NCI-H2029 treated with DMSO at 0.1 percent for 48 hours (cell line): ENCODE data around the gene BTK.
A peak's percentile ranks its signal among the peaks of the same experiment; 100 is the strongest.

Source experiments
- DNase-seq: peaks from one replicate; lab custom pipeline; 2025; lab: John Stamatoyannopoulos, UW

BTK gene

DNA sequence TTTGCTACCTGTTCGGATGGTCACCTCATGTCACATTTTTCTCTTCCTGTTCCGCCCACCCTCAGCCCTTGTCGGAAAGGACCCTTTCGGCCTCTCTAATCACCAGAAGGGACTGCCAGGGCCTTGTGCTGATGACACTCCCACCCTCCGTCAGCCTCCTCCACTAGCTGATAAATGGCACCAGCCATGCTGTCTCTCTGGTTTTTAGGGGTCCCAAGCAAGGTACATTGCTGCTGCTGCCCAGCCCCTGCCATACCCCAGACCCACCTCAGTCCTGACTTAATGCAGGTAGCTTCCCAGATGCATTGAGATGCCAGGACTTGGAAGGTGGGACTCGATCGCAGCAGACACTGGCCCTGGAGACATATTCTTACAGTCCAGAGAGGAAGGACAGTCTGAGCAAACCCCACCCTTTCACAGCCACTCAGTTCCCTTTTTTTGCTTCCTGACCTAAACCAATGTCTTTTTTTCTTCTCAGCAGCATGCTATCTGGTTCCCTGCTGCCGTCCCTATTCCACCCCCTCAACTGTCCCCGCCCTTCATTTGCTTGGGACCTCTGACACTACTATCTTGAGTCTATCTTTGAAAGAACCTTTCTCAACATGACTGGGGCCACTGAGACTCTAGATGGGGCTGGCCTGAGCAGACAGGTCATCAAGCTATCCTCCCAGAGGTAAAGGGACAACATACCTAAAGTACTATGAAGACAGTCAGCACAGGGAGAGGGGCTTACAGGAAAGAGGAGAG lies at the start of gene BTK:
BTK (minus strand) TSS at position 397 of the 747 bp plus-strand sequence. CDS start 10,907 bp downstream, outside the sequence.
- no peak for DNase-seq

DNA sequence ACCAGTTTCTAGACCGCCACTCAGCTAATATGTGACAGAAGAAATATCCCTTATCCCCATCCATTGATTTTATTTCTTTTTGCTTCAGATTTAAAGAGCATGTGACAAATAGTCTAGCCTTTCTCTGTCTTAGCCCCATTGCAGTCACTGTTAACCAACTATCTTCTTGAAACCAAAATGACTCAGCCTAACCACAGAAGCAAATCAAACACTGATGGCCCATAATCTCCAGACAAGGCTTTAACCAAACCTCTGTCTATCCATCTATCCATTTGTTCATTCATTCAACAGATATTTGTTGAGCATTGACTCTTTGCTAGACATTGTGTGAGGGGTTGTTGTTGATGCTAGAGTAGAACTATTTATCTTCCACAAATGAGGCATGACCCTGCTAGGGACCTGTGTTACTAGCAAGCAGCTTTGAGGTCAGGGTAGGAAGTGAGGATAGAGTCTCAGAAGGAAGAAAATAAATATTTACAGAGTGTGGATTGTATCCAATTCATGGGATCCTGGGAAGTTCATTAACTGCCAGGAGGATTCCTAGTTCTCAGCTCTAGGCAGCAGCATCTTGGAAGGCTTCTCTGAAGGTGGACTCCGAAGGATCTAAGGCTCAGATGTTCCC lies 44.6 kb upstream of the BTK start:
- no peak for DNase-seq

DNA sequence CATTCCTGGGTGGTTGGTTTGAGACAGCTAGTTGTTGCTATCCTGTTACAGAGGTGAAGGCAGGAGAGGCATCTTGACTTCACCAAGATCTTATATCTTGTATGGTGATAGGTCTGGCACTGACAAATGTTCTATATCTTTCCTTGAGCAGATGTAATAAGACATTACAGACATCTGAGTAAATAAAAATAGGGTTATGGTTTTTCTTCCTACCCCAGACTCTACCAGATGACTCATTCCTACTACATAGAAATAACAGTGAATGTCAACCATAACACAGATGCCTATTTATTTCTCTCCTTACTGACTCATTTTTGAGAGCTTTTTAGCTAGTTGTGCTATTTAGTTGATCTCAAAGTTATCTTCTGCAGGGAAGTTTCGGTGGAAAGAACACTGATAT lies 43.9 kb upstream of the BTK start:
- DNase-seq: no peak

DNA sequence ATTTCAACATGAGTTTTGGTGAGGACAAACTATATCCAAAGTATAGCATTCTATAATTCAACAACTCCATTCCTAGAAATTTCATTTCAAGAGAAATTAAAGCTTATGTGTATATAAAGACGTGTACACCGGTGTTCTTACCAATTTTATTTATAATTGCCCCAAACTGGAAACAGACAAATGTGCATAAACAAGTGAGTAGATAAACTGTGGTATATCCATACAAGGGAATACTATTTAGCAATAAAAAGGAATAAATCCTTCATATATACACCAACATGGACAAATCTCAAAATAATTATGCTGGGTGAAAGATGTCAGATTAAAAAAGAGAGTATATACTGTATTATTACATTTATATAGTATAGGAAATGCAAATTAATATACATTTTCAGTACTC lies 42.0 kb upstream of the BTK start:
- DNase-seq: no peak

DNA sequence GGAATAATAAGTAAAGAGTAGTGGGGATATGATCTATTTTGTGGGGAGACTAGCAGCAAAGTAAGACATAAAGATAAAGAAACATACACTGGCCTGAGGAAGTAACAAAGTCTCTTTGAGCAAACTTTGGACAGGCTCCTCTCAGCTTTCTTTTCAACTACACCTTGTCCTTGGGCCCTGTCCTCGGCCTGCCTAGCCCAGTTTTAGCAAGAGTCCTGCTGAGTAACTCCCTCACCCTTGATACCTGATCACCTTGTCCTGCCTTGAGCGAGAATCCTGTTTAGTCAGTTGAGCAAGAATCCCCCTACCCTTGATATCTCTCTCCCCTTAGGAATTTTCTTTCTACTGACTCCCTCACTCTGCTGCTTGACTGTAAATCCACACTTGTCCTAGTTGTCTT lies 33.5 kb upstream of the BTK start:
- no peak for DNase-seq

DNA sequence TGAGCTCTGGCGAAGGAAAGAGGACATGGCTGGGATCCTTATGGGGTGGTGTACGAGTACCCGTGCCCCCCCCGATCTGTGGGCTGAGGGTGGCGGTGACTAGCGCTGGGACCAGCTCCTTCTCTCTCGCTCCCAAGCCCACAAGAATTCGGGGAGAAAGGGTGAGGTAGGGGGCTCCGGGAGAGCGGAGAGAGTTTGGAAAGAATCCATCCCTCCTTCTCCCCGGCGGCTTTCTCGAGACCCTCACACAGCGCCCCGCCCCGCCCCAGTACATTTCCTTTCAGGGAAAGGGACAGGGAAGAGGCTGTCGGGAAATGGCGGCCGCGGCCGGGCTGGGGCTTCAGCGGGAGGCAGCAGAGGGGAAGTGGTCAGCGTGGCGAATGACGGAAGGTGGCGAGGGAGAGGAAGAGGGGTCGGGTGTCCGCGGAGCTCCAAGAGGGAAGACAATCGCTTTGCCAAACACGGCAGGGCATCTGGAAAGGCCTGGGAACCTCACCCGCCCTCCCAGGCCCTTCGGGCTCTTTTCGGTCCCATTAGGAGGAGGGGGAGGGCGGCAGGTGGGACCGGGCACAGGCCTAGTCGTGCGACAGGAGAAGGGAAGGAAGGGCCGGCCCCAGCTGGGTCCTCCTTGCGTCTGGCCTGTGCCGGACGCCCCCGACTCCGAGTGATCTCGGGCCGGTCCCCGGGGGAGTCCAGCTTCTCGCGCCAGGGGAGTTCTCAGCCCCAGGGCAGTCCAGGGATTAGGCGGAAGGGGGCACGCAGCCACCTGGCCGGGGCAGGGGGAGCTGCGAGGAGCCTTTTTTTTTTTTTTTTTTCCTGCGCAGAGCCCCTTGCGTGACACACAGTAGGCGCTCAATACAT lies 32.2 kb upstream of the BTK start:
- DNase-seq: peak; percentile 2

DNA sequence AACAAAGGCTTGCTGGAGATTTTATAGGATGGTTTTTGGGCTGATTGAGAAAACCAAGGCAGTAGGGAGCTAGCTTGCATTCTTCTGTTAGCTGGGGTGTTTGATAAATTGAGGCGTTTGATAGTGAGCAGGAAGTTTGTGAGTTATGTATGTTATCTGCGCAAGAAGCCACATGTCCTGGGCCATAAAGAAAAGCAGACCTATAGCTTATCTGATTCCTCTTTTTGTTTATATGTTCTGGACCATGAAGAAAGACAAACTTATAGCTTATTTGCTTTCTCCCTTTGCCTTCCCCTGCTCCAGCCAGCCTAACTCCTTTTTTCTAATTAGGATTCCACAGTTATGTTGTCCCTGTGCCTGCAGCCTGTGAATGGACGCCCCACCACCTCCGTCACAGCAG lies 31.2 kb upstream of the BTK start:
- DNase-seq: no peak

DNA sequence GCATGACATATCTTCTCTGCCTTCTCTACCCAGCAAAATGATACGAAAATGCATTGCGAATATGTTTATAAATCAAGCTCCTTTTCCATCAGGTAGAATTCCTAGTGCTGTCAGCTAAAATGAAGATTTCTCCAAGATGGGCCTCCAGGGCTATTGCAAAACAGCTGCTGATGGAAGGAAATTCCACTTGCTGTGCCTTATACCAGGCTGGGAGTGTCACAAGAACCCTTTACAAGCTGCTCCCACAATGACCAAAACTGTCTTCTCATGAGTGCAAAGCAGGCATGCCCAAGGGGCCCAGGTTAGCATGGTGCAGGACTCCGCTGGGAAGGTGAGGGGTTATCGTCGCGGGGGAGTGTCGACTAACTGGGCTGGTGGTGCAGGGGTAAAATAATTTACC lies 30.7 kb upstream of the BTK start:
- DNase-seq: no peak

DNA sequence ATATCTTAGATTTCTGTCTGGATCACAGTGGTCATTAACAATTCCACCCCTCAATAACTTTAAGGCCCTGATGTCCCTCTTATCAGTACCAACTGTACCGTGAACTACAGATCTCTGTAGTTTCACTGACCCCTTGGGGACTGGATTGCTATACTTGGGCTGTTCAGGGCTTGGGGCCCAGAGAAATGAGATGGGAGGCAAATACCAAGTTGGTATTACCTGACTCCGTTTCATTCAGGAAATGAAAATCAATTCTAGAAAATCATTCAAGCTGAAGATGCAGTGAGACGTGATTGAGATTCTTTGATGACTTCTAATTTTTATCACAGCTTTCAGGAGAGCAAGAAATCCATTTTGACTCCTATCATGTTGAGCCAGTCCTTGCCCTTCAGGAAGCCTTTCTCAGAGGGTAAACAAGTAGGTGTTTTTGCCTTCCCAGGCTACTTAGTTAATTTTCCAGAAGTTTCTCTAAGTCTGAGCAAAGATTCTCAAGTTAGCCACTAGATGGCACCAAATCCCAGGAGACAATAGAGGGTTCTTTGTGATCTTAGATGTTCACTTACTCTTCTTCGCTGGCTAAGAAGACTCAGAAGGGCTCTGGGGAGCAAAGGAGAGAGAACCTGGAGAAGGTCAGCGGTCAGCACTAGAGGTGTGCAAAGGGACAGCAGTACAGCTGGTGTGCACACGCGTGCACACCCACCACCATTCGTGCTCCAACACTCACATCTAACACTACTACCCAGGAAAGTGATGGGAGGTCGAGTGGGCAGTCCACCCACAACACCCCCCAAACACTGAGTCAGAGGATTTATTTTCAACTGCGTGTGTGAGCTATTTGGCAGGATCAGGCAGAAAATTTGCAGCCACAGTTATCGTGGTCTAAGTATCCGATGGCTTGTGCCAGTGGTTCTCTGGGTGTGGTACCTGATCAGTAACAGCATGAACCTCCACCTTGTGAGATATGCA lies 29.5 kb upstream of the BTK start:
- peak; percentile 14 for DNase-seq

DNA sequence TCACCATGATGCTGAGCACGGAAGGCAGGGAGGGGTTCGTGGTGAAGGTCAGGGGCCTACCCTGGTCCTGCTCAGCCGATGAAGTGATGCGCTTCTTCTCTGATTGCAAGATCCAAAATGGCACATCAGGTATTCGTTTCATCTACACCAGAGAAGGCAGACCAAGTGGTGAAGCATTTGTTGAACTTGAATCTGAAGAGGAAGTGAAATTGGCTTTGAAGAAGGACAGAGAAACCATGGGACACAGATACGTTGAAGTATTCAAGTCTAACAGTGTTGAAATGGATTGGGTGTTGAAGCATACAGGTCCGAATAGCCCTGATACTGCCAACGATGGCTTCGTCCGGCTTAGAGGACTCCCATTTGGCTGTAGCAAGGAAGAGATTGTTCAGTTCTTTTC lies 26.0 kb upstream of the BTK start:
- DNase-seq: no peak

DNA sequence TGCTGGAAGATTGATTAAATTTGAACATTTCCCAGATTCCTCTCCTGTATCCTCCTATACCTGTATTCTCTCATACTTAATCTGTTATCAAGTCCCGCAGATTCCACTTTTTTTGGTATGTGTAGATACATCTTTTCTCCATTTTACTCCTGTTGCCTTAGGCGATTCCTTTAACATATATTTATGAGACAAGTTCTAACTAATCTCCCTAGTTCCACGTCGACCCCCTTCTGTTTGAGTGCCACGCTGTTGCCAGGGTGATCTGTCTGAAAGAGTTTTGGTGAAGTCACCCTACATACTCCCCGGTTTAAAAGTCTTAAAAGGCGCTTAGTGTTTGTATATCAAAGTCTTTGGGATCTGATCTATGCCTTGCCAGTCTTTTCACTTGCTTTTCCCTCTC lies 24.5 kb upstream of the BTK start:
- no peak for DNase-seq

DNA sequence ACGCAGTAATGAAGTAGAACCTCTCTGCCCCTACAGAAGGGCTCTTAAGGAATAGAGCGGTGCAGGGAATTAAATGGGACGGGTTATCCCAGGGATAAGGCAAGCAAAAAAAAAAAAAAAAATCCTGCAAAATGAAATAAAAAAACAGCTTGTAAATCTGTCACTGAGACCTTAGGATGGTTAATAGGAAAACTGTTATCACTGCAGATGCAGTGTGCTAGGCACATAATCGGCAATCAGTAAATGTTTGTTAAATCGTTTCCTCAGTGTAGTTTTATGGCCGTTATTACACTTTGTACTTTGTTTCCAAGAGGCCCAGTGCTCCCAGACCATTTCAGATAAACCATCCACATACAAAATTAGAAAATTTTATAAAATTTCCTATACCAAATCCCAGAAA lies 23.1 kb upstream of the BTK start:
- no peak for DNase-seq

DNA sequence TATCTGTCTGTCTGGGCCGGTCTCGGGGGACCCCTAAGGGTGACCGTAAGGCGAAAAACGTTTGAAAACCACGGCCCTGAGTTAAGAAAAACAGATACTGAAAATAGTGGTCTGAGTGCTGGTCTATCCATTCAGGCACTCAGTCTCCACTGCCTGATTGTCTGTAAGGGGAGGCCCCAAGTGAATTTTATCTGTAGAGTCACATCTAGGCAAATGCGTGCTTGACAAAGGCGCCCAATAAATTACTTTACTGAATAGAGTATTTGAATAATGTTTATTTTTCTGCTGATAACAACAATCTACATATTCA lies 22.5 kb upstream of the BTK start:
- no peak for DNase-seq

DNA sequence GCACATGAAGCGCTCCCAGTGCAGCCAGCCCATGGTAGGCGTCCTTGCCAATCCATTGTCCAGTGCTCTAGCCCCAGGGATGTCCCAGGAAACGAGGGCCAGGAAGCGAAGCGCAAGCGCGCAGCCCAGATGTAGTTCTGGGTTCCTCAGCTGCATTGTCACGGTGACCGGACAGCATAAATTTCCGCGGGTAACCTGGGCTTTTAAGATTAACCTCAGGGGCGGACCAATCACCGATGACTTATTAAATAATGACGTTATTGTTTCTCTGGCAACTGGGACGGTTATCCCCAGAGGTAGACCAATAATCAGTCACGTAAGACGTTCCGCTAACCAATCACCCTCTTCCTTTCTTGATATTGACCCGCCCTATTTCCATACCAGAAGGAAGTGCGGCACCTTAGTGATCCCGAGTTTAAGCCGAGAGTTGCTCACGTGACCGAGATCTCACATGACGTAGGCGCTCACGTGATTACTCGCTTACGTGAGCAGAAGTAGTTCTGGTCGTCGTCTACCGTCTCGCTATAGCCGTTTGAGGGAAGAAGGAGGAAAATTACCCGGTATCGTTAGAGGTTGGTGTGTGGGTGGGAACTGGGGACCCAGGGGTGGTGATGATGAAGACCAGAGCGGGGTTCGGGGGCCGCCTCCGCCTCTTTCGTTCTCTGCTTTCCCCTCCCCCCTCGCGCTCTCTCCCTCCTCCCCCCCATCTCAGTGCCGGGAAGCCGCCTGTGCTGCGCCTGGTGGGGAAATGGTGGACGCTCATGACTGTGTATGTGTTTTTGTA lies 21.9 kb upstream of the BTK start, which contains the start of the genes GLA and HNRNPH2:
GLA (minus strand) TSS at position 178 of the 784 bp plus-strand sequence; CDS start at position 156, 22 bp downstream.
HNRNPH2 (plus strand) TSS at position 475 of the 784 bp plus-strand sequence. CDS start 3,767 bp downstream, outside the sequence.
- DNase-seq: peak; percentile 84

DNA sequence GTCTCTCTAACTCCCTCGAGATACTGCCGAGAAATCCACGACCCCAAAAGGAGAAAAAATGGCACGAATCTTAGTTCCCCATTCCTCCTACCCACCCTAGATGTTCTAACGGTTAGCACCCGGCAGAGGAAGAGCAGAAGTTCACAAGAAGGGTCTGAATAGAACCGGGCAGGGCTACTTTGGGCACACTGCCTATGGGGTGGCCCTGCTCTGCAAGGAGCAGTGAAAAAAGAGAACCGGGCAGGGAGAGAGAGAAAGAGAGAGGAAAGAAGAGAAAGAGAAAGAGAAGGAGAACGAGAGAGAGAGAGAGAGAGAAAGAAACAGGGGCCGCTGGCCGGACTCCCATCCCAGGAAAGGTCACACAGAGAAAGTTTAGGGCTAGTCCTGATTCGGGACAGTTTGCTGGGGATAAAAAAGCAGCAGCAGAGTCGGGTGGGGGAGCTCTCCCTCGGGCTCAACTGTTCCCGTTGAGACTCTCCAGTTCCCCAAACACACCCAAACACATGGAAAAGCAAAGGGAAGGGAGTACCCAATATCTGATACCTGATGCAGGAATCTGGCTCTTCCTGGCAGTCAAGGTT lies 21.3 kb upstream of the BTK start:
- DNase-seq: no peak

DNA sequence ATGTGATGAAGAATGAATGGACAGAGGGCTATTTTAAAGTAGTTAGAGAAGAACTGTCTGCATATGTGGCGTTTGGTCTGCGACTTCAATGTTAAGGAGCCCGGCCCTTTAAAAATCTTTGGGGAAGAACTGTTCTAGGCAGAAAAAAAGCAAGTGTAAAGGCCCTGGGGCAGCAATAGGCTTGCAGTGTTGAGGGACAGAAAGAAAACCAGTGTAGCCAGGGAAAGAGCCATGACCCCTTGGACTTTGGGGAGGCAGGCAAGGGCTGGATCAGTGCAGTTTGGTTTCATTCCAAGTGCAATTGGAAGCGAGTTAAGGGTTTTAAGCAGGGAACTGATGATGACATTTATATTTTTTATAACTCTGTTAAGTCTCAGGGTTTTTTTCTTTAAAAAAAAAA lies 13.8 kb upstream of the BTK start:
- no peak for DNase-seq

DNA sequence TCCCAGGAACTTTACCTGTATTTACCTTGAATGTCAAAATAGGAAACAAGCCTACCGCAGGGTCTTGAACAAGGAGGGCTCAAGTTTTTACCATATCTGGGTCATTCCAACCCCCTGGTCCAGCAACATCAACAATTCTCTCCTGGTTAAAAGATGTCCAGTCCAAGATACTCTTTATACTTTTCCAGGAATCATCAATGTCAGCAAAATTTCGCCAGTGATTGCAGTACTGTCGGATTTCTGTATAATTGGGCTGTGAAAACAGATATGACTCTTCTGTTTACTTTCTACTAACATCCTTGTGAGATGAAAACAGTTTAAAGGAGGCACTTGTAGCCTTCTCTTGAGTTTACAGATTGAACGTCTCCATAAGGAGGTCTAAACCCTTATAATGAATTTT lies 12.7 kb upstream of the BTK start:
- DNase-seq: no peak

DNA sequence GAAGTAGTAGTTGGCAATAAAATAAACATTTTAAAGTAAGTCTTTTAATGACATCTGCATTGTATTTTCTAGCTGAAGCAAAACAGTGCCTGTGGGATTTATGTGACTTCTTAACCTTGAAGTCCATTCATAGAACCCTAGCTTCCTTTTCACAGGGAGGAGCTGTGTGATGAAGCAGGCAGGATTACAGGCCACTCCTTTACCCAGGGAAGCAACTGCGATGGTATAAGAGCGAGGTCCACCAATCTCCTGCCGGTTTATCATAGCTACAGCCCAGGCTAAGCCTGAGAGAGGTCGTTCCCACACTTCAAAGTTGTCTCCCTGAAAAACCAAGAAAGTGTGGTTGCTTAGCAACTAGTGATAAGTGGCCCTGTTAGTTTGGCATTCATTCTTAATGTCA lies 11.8 kb upstream of the BTK start:
- no peak for DNase-seq

DNA sequence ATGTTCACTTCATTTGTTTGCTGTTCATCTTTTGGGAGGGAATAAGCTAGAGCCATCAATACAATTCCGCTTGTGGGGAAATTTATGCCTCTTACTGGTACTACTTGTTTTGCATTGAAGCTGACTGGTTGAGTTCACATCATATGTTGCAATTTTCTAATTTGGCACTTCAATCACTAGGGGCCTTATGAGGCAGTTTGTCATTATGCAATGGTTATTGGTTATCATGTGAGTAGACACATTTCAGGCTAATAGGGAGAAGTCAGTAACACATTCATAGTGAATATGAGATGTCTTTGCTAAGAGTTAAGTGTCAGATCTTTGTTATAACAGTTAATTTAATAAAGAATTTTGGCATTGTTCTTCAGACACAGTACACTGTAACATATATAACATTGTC lies 9.8 kb upstream of the BTK start:
- no peak for DNase-seq

DNA sequence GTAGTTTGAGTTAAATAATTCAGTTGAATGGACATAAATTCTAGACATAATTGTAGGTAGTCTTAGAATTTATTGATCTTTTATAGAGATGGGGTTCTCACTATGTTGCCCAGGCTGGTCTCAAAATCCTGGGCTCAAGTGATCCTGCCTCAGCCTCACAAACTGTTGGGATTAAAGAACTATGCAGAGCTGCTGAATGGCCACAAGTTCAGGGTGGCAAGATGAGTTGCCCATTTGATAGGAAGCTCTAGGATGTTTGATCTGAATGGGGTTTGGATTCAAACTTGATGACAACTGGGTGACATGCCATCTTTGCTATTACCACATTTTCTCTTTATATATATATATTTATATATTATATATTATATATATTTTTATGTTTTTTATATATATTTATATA lies 8.4 kb upstream of the BTK start:
- no peak for DNase-seq
